MM.1S (cell line): ENCODE measurements around the gene CCNB1.
"Not testable (repeated sequence)": the region's sequence is repeated elsewhere in the genome, so short reads cannot be mapped to it uniquely, and the experiment has no call there.

ENCODE experiments used
- CTCF ChIP-seq: fragments of 300-600 bp; sonication (generic); IDR thresholded peaks from 2 replicates; pipeline ENCODE4 v1.5.1; 2016; ENCODE audit warnings: antibody characterized with exemption, low read length, mixed read lengths
- EZH2 ChIP-seq: fragments of 300-600 bp; sonication (generic); optimal IDR thresholded peaks from 2 replicates; pipeline ENCODE3; 2017; ENCODE audit warnings: low read depth, mild to moderate bottlenecking, antibody characterized with exemption, low read length, mixed read lengths
- EZH2phosphoT487 ChIP-seq: fragments of 300-600 bp; sonication (generic); IDR thresholded peaks from 2 replicates; pipeline ENCODE4 v1.6.1; 2018; ENCODE audit warnings: antibody characterized with exemption, low read length

GRCh38 chr5:69220833-69221232, 53.9 kb downstream of the CCNB1 start:
- TF ChIP-seq CTCF, EZH2phosphoT487, EZH2: not testable (repeated sequence)
